ENCODE results near the gene CLOCK.

DNA sequence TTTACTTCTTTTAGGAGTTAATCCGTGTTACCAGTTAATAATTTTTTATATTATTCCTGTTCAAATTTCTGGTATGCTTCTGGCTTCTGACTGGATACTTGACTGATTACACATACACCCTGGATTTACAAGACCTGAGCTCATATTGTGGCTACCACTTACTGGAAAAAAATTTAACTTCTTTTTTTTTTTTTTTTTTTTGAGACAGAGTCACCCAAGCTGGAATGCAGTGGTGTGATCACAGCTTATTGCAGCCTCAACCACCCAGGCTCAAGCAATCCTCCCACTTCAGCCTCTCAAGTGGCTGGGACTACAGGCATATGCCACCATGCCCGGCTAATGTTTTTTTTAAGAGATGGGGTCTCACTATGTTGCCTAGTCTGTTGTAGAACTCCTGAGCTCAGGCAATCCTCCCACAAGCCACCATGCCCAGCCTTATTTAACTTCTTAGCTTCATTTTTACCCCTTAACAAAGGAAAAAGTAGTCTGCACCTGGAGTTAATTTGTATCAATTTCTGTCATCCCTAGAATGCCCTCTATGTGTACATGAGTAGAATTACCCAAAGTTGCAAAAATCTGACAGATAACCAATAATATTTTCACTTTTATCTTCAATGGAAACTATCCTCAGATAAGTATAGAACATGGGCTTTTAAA is 100.7 kb downstream of the CLOCK start:
- TF ChIP-seq, protein P1, sequence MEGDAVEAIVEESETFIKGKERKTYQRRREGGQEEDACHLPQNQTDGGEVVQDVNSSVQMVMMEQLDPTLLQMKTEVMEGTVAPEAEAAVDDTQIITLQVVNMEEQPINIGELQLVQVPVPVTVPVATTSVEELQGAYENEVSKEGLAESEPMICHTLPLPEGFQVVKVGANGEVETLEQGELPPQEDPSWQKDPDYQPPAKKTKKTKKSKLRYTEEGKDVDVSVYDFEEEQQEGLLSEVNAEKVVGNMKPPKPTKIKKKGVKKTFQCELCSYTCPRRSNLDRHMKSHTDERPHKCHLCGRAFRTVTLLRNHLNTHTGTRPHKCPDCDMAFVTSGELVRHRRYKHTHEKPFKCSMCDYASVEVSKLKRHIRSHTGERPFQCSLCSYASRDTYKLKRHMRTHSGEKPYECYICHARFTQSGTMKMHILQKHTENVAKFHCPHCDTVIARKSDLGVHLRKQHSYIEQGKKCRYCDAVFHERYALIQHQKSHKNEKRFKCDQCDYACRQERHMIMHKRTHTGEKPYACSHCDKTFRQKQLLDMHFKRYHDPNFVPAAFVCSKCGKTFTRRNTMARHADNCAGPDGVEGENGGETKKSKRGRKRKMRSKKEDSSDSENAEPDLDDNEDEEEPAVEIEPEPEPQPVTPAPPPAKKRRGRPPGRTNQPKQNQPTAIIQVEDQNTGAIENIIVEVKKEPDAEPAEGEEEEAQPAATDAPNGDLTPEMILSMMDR (IDR thresholded peaks at IDR 0.05): no peak
- TF ChIP-seq POLR2AphosphoS5 (IDR thresholded peaks at IDR 0.05): no peak
